Measurements from ENCODE around the gene ALK.

GRCh38 chr2:29455200-29455860 lies 466.1 kb downstream of the ALK start:
- TF ChIP-seq, protein P1, sequence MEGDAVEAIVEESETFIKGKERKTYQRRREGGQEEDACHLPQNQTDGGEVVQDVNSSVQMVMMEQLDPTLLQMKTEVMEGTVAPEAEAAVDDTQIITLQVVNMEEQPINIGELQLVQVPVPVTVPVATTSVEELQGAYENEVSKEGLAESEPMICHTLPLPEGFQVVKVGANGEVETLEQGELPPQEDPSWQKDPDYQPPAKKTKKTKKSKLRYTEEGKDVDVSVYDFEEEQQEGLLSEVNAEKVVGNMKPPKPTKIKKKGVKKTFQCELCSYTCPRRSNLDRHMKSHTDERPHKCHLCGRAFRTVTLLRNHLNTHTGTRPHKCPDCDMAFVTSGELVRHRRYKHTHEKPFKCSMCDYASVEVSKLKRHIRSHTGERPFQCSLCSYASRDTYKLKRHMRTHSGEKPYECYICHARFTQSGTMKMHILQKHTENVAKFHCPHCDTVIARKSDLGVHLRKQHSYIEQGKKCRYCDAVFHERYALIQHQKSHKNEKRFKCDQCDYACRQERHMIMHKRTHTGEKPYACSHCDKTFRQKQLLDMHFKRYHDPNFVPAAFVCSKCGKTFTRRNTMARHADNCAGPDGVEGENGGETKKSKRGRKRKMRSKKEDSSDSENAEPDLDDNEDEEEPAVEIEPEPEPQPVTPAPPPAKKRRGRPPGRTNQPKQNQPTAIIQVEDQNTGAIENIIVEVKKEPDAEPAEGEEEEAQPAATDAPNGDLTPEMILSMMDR (IDR thresholded peaks at IDR 0.05): no peak
- no peak for TF ChIP-seq POLR2AphosphoS5 (IDR thresholded peaks at IDR 0.05)
- TF ChIP-seq POLR2A (IDR thresholded peaks at IDR 0.05): no peak
- no peak for TF ChIP-seq EP300 (IDR thresholded peaks at IDR 0.05)

Measured in sigmoid colon (tissue), 4 donors.